ENCODE results near the gene WASHC4. TPM values are rescaled to one million over a fixed set of nuclear protein-coding genes. Genes with fewer than 3 reads are reported as not detected.

The WASHC4 gene
- total RNA-seq, 4 donors from 2014 or later, result 18.0 to 70.3 (median 44.3) TPM

- no peak overlapping the region for H3K27ac ChIP-seq
- H3K27me3 ChIP-seq, result no peaks in the 10 kb centered on the region
- in situ Hi-C loops (cut with MboI; ENCODE audit: low pct_ligation_motif_present in 1 of 4, low pct_unique_long_range_greater_than_20kb in 1 of 4, low sequenced_read_pairs in 3 of 4), result no loop called here
- no peaks in the 10 kb centered on the region for H3K4me1 ChIP-seq
- TF ChIP-seq EP300 (IDR thresholded peaks at IDR 0.05; ENCODE audit: low read depth) (no peak), CTCF (IDR thresholded peaks at IDR 0.05) (no peak), POLR2A (IDR thresholded peaks at IDR 0.05) (no peak), POLR2AphosphoS5 (IDR thresholded peaks at IDR 0.05) (no peak)
- WGBS, 2 donors (ENCODE audit: low coverage in 1 of 2), result 83 to 92% methylated on average over 1 of the region's 1 CpG
- intact Hi-C loops (cut with DNase I; ENCODE audit: low total_unique reads), result no loop called here
- H3K9me3 ChIP-seq, result no peaks in the 10 kb centered on the region
- no peak for DNase-seq
- no peak overlapping the region for H3K4me3 ChIP-seq
- peaks cover 0 to 66% (median 23%) of the 10 kb centered on the region in 4 donors for H3K36me3 ChIP-seq
These were observed 59.2 kb downstream of the WASHC4 start for GRCh38 chr12:105166736-105167135.

- no peaks in the 10 kb centered on the region for H3K27me3 ChIP-seq
- intact Hi-C loops (cut with DNase I; ENCODE audit: low total_unique reads) (no loop called here), in situ Hi-C loops (cut with MboI; ENCODE audit: low pct_ligation_motif_present in 1 of 4, low pct_unique_long_range_greater_than_20kb in 1 of 4, low sequenced_read_pairs in 3 of 4) (no loop called here)
- no peaks in the 10 kb centered on the region for H3K9me3 ChIP-seq
- peaks cover 0 to 59% (median 22%) of the 10 kb centered on the region in 4 donors for H3K36me3 ChIP-seq
- DNase-seq, result no peak
- H3K27ac ChIP-seq, result no peak overlapping the region
- no peak for TF ChIP-seq CTCF (IDR thresholded peaks at IDR 0.05)
- TF ChIP-seq POLR2A (IDR thresholded peaks at IDR 0.05), result no peak
- no peak for TF ChIP-seq EP300 (IDR thresholded peaks at IDR 0.05; ENCODE audit: low read depth)
- TF ChIP-seq POLR2AphosphoS5 (IDR thresholded peaks at IDR 0.05), result no peak
- no peak overlapping the region for H3K4me3 ChIP-seq
- H3K4me1 ChIP-seq, result no peaks in the 10 kb centered on the region
These were observed 59.8 kb downstream of the WASHC4 start for GRCh38 chr12:105167346-105167745.

- Histone ChIP-seq H3K27me3 (no peaks in the 10 kb centered on the region), H3K4me1 (no peaks in the 10 kb centered on the region), H3K4me3 (no peak overlapping the region), H3K27ac (no peak overlapping the region), H3K36me3 (peaks cover 0 to 54% (median 19%) of the 10 kb centered on the region in 4 donors), H3K9me3 (no peaks in the 10 kb centered on the region)
- in situ Hi-C loops (cut with MboI; ENCODE audit: low pct_ligation_motif_present in 1 of 4, low pct_unique_long_range_greater_than_20kb in 1 of 4, low sequenced_read_pairs in 3 of 4) (no loop called here), intact Hi-C loops (cut with DNase I; ENCODE audit: low total_unique reads) (no loop called here)
- TF ChIP-seq CTCF (IDR thresholded peaks at IDR 0.05), result no peak
- TF ChIP-seq POLR2AphosphoS5 (IDR thresholded peaks at IDR 0.05), result no peak
- no peak for TF ChIP-seq POLR2A (IDR thresholded peaks at IDR 0.05)
- TF ChIP-seq EP300 (IDR thresholded peaks at IDR 0.05; ENCODE audit: low read depth), result no peak
- no peak for DNase-seq
These were observed 60.5 kb downstream of the WASHC4 start for GRCh38 chr12:105168006-105168405.

GRCh38 chr12:105170139-105170538, 62.6 kb downstream of the WASHC4 start:
- intact Hi-C loops (cut with DNase I; ENCODE audit: low total_unique reads), result no loop called here
- H3K27ac ChIP-seq, result no peak overlapping the region
- H3K4me3 ChIP-seq, result no peak overlapping the region
- no peak for TF ChIP-seq POLR2AphosphoS5 (IDR thresholded peaks at IDR 0.05)
- no peak for TF ChIP-seq EP300 (IDR thresholded peaks at IDR 0.05; ENCODE audit: low read depth)
- no peak for TF ChIP-seq CTCF (IDR thresholded peaks at IDR 0.05)
- no peak for TF ChIP-seq POLR2A (IDR thresholded peaks at IDR 0.05)
- no peaks in the 10 kb centered on the region for H3K4me1 ChIP-seq
- peaks cover 0 to 47% (median 14%) of the 10 kb centered on the region in 4 donors for H3K36me3 ChIP-seq
- in situ Hi-C loops (cut with MboI; ENCODE audit: low pct_ligation_motif_present in 1 of 4, low pct_unique_long_range_greater_than_20kb in 1 of 4, low sequenced_read_pairs in 3 of 4), result no loop called here
- 91 to 93% methylated on average over 3 of the region's 3 CpGs for WGBS, 2 donors (ENCODE audit: low coverage in 1 of 2)
- no peak for DNase-seq
- no peaks in the 10 kb centered on the region for H3K27me3 ChIP-seq
- no peaks in the 10 kb centered on the region for H3K9me3 ChIP-seq

All from transverse colon (tissue), 4 donors.